BLaER1 (cell line): ENCODE measurements around the gene CCDC78.
"Not testable (repeated sequence)": the region's sequence is repeated elsewhere in the genome, so short reads cannot be mapped to it uniquely, and the experiment has no call there.

Experiments used
- H3K27ac ChIP-seq: shearing (Covaris generic); formaldehyde crosslinking; 2 replicates; pipeline ENCODE4 v1.8.1; 2022
- H3K27me3 ChIP-seq: shearing (Covaris generic); formaldehyde crosslinking; 2 replicates; pipeline ENCODE4 v1.8.1; 2022
- H3K36me3 ChIP-seq: shearing (Covaris generic); formaldehyde crosslinking; 2 replicates; pipeline ENCODE4 v1.8.1; 2022
- H3K4me1 ChIP-seq: shearing (Covaris generic); formaldehyde crosslinking; 2 replicates; pipeline ENCODE4 v1.8.1; 2022
- H3K4me2 ChIP-seq: shearing (Covaris generic); formaldehyde crosslinking; 2 replicates; pipeline ENCODE4 v1.8.1; 2022
- H3K4me3 ChIP-seq: shearing (Covaris generic); formaldehyde crosslinking; 2 replicates; pipeline ENCODE4 v1.8.1; 2022
- H3K9ac ChIP-seq: shearing (Covaris generic); formaldehyde crosslinking; 2 replicates; pipeline ENCODE4 v1.8.1; 2022
- H3K9me3 ChIP-seq: shearing (Covaris generic); formaldehyde crosslinking; 2 replicates; pipeline ENCODE4 v1.8.1; 2022
- H4K20me1 ChIP-seq: shearing (Covaris generic); formaldehyde crosslinking; 2 replicates; pipeline ENCODE4 v1.8.1; 2022
- Cebpa-rat ChIP-seq: shearing (Covaris generic); IDR thresholded peaks from 2 replicates; pipeline ENCODE4 v1.8.1; 2022

The CCDC78 gene

GRCh38 chr16:760545-761343 lies 34.5 kb upstream of the CCDC78 start, which contains the start of gene MSLN:
Gene MSLN, plus strand, starts transcription at chr16:760734. Its CDS starts 1,947 bp downstream, at chr16:762681.
- no peak for TF ChIP-seq Cebpa-rat
- Histone ChIP-seq H3K4me2 (peak within 1 kb of the TSS; percentile 42), H3K9me3 (no peaks in the 10 kb centered on the region), H4K20me1 (no peaks in the 10 kb centered on the region), H3K4me3 (no peak within 1 kb of the TSS), H3K27ac (no peak within 1 kb of the TSS), H3K4me1 (peaks cover 47% of the 10 kb centered on the region), H3K36me3 (no peaks in the 10 kb centered on the region), H3K9ac (no peak within 1 kb of the TSS), H3K27me3 (no peaks in the 10 kb centered on the region)

- H3K4me2 ChIP-seq: no peak overlapping the region
- TF ChIP-seq Cebpa-rat: no peak
- no peaks in the 10 kb centered on the region for H3K27me3 ChIP-seq
- H3K4me1 ChIP-seq: peaks cover 47% of the 10 kb centered on the region
- H3K4me3 ChIP-seq: no peak overlapping the region
- H3K9me3 ChIP-seq: no peaks in the 10 kb centered on the region
- no peaks in the 10 kb centered on the region for H4K20me1 ChIP-seq
- H3K9ac ChIP-seq: no peak overlapping the region
- H3K36me3 ChIP-seq: no peaks in the 10 kb centered on the region
- no peak overlapping the region for H3K27ac ChIP-seq
These were observed 33.8 kb upstream of the CCDC78 start for GRCh38 chr16:760065-760464.

- Histone ChIP-seq H3K27ac (no peak overlapping the region), H3K27me3 (no peaks in the 10 kb centered on the region), H3K4me2 (no peak overlapping the region), H3K9me3 (no peaks in the 10 kb centered on the region), H3K36me3 (no peaks in the 10 kb centered on the region), H3K4me3 (no peak overlapping the region), H3K9ac (no peak overlapping the region), H4K20me1 (no peaks in the 10 kb centered on the region), H3K4me1 (peaks cover 53% of the 10 kb centered on the region)
- no peak for TF ChIP-seq Cebpa-rat
These were observed 33.1 kb upstream of the CCDC78 start for GRCh38 chr16:759110-759910.

- no peak overlapping the region for H3K9ac ChIP-seq
- H3K27me3 ChIP-seq: no peaks in the 10 kb centered on the region
- no peak for TF ChIP-seq Cebpa-rat
- H3K4me2 ChIP-seq: peak overlapping the region; percentile 80; the same call in 1 of the 2 replicates
- H3K36me3 ChIP-seq: no peaks in the 10 kb centered on the region
- H3K4me1 ChIP-seq: peaks cover 35% of the 10 kb centered on the region
- no peaks in the 10 kb centered on the region for H4K20me1 ChIP-seq
- H3K4me3 ChIP-seq: no peak overlapping the region
- no peaks in the 10 kb centered on the region for H3K9me3 ChIP-seq
- no peak overlapping the region for H3K27ac ChIP-seq
These were observed 30.2 kb upstream of the CCDC78 start for GRCh38 chr16:756428-756827.

GRCh38 chr16:754656-755055 lies 28.4 kb upstream of the CCDC78 start:
- peaks cover 26% of the 10 kb centered on the region for H3K4me1 ChIP-seq

GRCh38 chr16:754121-754607 lies 27.9 kb upstream of the CCDC78 start:
- H3K4me2 ChIP-seq: peak overlapping the region; percentile 42; the same call in 1 of the 2 replicates
- H3K4me1 ChIP-seq: peaks cover 26% of the 10 kb centered on the region
- H3K27me3 ChIP-seq, H4K20me1 ChIP-seq, H3K9me3 ChIP-seq, H3K9ac ChIP-seq, H3K36me3 ChIP-seq, H3K4me3 ChIP-seq, H3K27ac ChIP-seq: not testable (repeated sequence)

More at GRCh38 chr16:754656-755055, 28.4 kb upstream of the CCDC78 start:
- H4K20me1 ChIP-seq: no peaks in the 10 kb centered on the region
- H3K27ac ChIP-seq: no peak overlapping the region
- H3K36me3 ChIP-seq: no peaks in the 10 kb centered on the region
- H3K9me3 ChIP-seq: no peaks in the 10 kb centered on the region
- H3K4me3 ChIP-seq: no peak overlapping the region
- no peak overlapping the region for H3K9ac ChIP-seq
- peak overlapping the region; percentile 42 for H3K4me2 ChIP-seq
- no peaks in the 10 kb centered on the region for H3K27me3 ChIP-seq
- TF ChIP-seq Cebpa-rat: no peak

- no peak overlapping the region for H3K4me2 ChIP-seq
- H4K20me1 ChIP-seq: no peaks in the 10 kb centered on the region
- no peak overlapping the region for H3K4me3 ChIP-seq
- H3K9me3 ChIP-seq: no peaks in the 10 kb centered on the region
- H3K36me3 ChIP-seq: no peaks in the 10 kb centered on the region
- H3K27ac ChIP-seq: no peak overlapping the region
- TF ChIP-seq Cebpa-rat: no peak
- no peak overlapping the region for H3K9ac ChIP-seq
- H3K27me3 ChIP-seq: no peaks in the 10 kb centered on the region
- peaks cover 12% of the 10 kb centered on the region for H3K4me1 ChIP-seq
These were observed 25.7 kb upstream of the CCDC78 start for GRCh38 chr16:752007-752312.

GRCh38 chr16:751152-752006 lies 25.1 kb upstream of the CCDC78 start:
- Histone ChIP-seq H4K20me1 (no peaks in the 10 kb centered on the region), H3K27ac (no peak overlapping the region), H3K9me3 (no peaks in the 10 kb centered on the region), H3K36me3 (no peaks in the 10 kb centered on the region), H3K4me2 (no peak overlapping the region), H3K4me3 (no peak overlapping the region), H3K9ac (no peak overlapping the region), H3K27me3 (no peaks in the 10 kb centered on the region), H3K4me1 (peaks cover 7% of the 10 kb centered on the region; the same call in 1 of the 2 replicates)
- TF ChIP-seq Cebpa-rat: no peak

GRCh38 chr16:750485-750884 lies 24.2 kb upstream of the CCDC78 start:
- TF ChIP-seq Cebpa-rat: no peak
- H4K20me1 ChIP-seq: no peaks in the 10 kb centered on the region
- no peaks in the 10 kb centered on the region for H3K9me3 ChIP-seq
- no peaks in the 10 kb centered on the region for H3K36me3 ChIP-seq
- no peak overlapping the region for H3K27ac ChIP-seq
- H3K4me1 ChIP-seq: peaks cover 8% of the 10 kb centered on the region; the same call in 1 of the 2 replicates
- no peak overlapping the region for H3K4me2 ChIP-seq
- H3K27me3 ChIP-seq: no peaks in the 10 kb centered on the region
- H3K9ac ChIP-seq: no peak overlapping the region
- no peak overlapping the region for H3K4me3 ChIP-seq
